H1 (cell line): Measurements from ENCODE around the gene CST4. TPM values are rescaled to one million over a fixed set of nuclear protein-coding genes. Genes with fewer than 3 reads are reported as not detected.

Experiments used
- CTCF ChIA-PET: fragments of 300-600 bp; sonication (Branson Sonifier 250); formaldehyde crosslinking; loops from one replicate; lab custom pipeline; 2021; ENCODE audit not compliant: partially characterized antibody; lab: Charles Lee
- POLR2A ChIA-PET: fragments of 300-600 bp; sonication (Branson Sonifier 250); formaldehyde crosslinking; loops from one replicate; lab custom pipeline; 2021; ENCODE audit warnings: inconsistent platforms; ENCODE audit not compliant: partially characterized antibody; lab: Charles Lee
- DNase-seq, 2 experiments: peaks; one replicate each; pipeline versions ENCODE4 v3.0.0 to v3.0.0-alpha.2; 2010 to 2022; ENCODE audit warnings: low spot score in 2 of 2, low read depth in 1 of 2, mixed read lengths in 1 of 2
- FAIRE-seq: peaks from 2 replicates; lab custom pipeline; 2011; peaks lifted over from hg19 to GRCh38; lab: Jason Lieb, UNC
- H2AFZ ChIP-seq: 2 replicates; pipeline ENCODE4 v1.8.1; 2012; ENCODE audit warnings: low read length, inconsistent platforms
- H2AK5ac ChIP-seq: 2 replicates; pipeline ENCODE4 v1.6.1; 2013; ENCODE audit warnings: low read depth, low read length
- H2BK120ac ChIP-seq: replicated peaks from 2 replicates; pipeline ENCODE3; 2013; ENCODE audit warnings: low read depth, low read length, inconsistent platforms
- H2BK12ac ChIP-seq: 2 replicates; pipeline ENCODE4 v1.6.1; 2013; ENCODE audit warnings: low read depth, low read length
- H2BK15ac ChIP-seq: 2 replicates; pipeline ENCODE4 v1.6.1; 2013; ENCODE audit warnings: low read length
- H2BK20ac ChIP-seq: 2 replicates; pipeline ENCODE4 v1.6.1; 2013; ENCODE audit warnings: low read length
- H2BK5ac ChIP-seq: 2 replicates; pipeline ENCODE4 v1.6.1; 2013; ENCODE audit warnings: low read depth, low read length
- H3K14ac ChIP-seq: 2 replicates; pipeline ENCODE4 v1.6.1; 2013; ENCODE audit warnings: inconsistent platforms; ENCODE audit not compliant: insufficient read length
- H3K18ac ChIP-seq: 2 replicates; pipeline ENCODE4 v1.6.1; 2013; ENCODE audit warnings: low read length; ENCODE audit errors: extremely low read depth
- H3K23ac ChIP-seq: 2 replicates; pipeline ENCODE4 v1.6.1; 2013; ENCODE audit warnings: inconsistent platforms; ENCODE audit not compliant: insufficient read length
- H3K23me2 ChIP-seq: 2 replicates; pipeline ENCODE4 v1.6.1; 2013; ENCODE audit warnings: low read depth, low read length
- H3K27ac ChIP-seq: 2 replicates; pipeline ENCODE4 v1.6.1; 2011; ENCODE audit warnings: low read depth, low read length, inconsistent platforms
- H3K27me3 ChIP-seq, 4 experiments: replicated peaks in 1 of 4; 1 replicate in 1 of 4; 2 replicates in 3 of 4; pipeline versions ENCODE4 v1.6.1 to v1.8.1; 2011 to 2013; ENCODE audit warnings: low read length in 3 of 4, mild to moderate bottlenecking in 3 of 4, inconsistent platforms in 2 of 4, mixed read lengths in 2 of 4, moderate library complexity in 1 of 4; ENCODE audit not compliant: control insufficient read depth in 3 of 4, insufficient read depth in 3 of 4; ENCODE audit errors: extremely low read depth in 1 of 4
- H3K36me3 ChIP-seq, 4 experiments: 2 replicates each; pipeline versions ENCODE4 v1.6.1 to v1.8.1; 2011 to 2013; ENCODE audit warnings: mild to moderate bottlenecking in 4 of 4, low read length in 3 of 4, moderate library complexity in 2 of 4, control low read depth in 1 of 4, inconsistent platforms in 1 of 4; ENCODE audit not compliant: insufficient read depth in 4 of 4, control insufficient read depth in 2 of 4
- H3K4ac ChIP-seq: replicated peaks from 2 replicates; pipeline ENCODE3; 2013; ENCODE audit warnings: low read length, low read depth, mixed read lengths, inconsistent platforms; ENCODE audit not compliant: insufficient read length
- H3K4me1 ChIP-seq, 4 experiments: replicated peaks in 1 of 4; 1 replicate in 1 of 4; 2 replicates in 3 of 4; pipeline versions ENCODE4 v1.6.1 to v1.8.1; 2011 to 2013; ENCODE audit warnings: low read length in 3 of 4, inconsistent platforms in 2 of 4, mixed read lengths in 1 of 4; ENCODE audit not compliant: insufficient read depth in 4 of 4, control insufficient read depth in 3 of 4
- H3K4me2 ChIP-seq, 2 experiments: 2 replicates each; pipeline versions ENCODE4 v1.6.1 to v1.8.1; 2011 to 2013; ENCODE audit warnings: low read depth in 2 of 2, low read length in 2 of 2, control low read depth in 1 of 2, inconsistent platforms in 1 of 2, mild to moderate bottlenecking in 1 of 2; ENCODE audit not compliant: insufficient read depth in 1 of 2
- H3K4me3 ChIP-seq, 4 experiments: fragments of 200-600, 300-600 bp in 1 of 4; sonication (generic), shearing (Covaris generic), sonication (Bioruptor Twin) in 1 of 4; 2 replicates each; pipeline versions ENCODE4 v1.5.1 to v1.8.1; 2011 to 2016; ENCODE audit warnings: low read length in 4 of 4, low read depth in 3 of 4, control low read depth in 2 of 4, inconsistent platforms in 2 of 4, mild to moderate bottlenecking in 2 of 4, mixed read lengths in 1 of 4, moderate library complexity in 1 of 4; ENCODE audit not compliant: insufficient read depth in 2 of 4; ENCODE audit errors: extremely low read depth in 1 of 4
- H3K56ac ChIP-seq: replicated peaks from 2 replicates; pipeline ENCODE3; 2013; ENCODE audit warnings: low read depth, mild to moderate bottlenecking, mixed read lengths, low read length, inconsistent platforms; ENCODE audit not compliant: insufficient read length
- H3K79me1 ChIP-seq: 2 replicates; pipeline ENCODE4 v1.6.1; 2013; ENCODE audit warnings: low read depth, low read length, control low read depth
- H3K79me2 ChIP-seq, 2 experiments: 2 replicates each; pipeline versions ENCODE4 v1.6.1 to v1.8.1; 2012 to 2013; ENCODE audit warnings: low read length in 2 of 2, mild to moderate bottlenecking in 2 of 2, inconsistent platforms in 1 of 2; ENCODE audit not compliant: insufficient read depth in 2 of 2, control insufficient read depth in 1 of 2
- H3K9ac ChIP-seq, 4 experiments: replicated peaks in 1 of 4; 1 replicate in 1 of 4; 2 replicates in 3 of 4; pipeline versions ENCODE4 v1.6.1 to v1.8.1; 2011 to 2013; ENCODE audit warnings: low read depth in 3 of 4, low read length in 3 of 4, control low read depth in 2 of 4, mild to moderate bottlenecking in 2 of 4, moderate library complexity in 2 of 4, inconsistent platforms in 1 of 4; ENCODE audit errors: extremely low read depth in 1 of 4
- H3K9me3 ChIP-seq, 2 experiments: 2 replicates each; pipeline versions ENCODE4 v1.6.1 to v1.8.1; 2012 to 2013; ENCODE audit warnings: mild to moderate bottlenecking in 2 of 2, moderate library complexity in 2 of 2, control low read depth in 1 of 2, inconsistent platforms in 1 of 2, low read depth in 1 of 2, low read length in 1 of 2, mixed read lengths in 1 of 2; ENCODE audit not compliant: insufficient read depth in 2 of 2
- H4K20me1 ChIP-seq, 2 experiments: replicated peaks in 1 of 2; 2 replicates each; pipeline versions ENCODE3 to v1.8.1; 2011 to 2013; ENCODE audit warnings: inconsistent platforms in 2 of 2, low read length in 2 of 2, mild to moderate bottlenecking in 1 of 2; ENCODE audit not compliant: insufficient read depth in 2 of 2, control insufficient read depth in 1 of 2
- H4K5ac ChIP-seq: 2 replicates; pipeline ENCODE4 v1.6.1; 2013; ENCODE audit warnings: low read length, low read depth, mixed read lengths, inconsistent platforms; ENCODE audit not compliant: insufficient read length
- H4K8ac ChIP-seq: 2 replicates; pipeline ENCODE4 v1.8.0; 2013; ENCODE audit warnings: mild to moderate bottlenecking, moderate library complexity, low read length, inconsistent platforms; ENCODE audit not compliant: insufficient read depth; ENCODE audit errors: extremely low read depth
- H4K91ac ChIP-seq: replicated peaks from 2 replicates; pipeline ENCODE3; 2013; ENCODE audit warnings: low read length, mixed read lengths, inconsistent platforms; ENCODE audit not compliant: insufficient read length
- EGR1 ChIP-seq: IDR thresholded peaks from 2 replicates; pipeline ENCODE4 v1.6.1; 2011; ENCODE audit warnings: low read depth, low read length, borderline replicate concordance
- FOSL1 ChIP-seq: IDR thresholded peaks from 2 replicates; pipeline ENCODE4 v1.6.1; 2011; ENCODE audit warnings: mild to moderate bottlenecking, low read depth, low read length, moderate library complexity; ENCODE audit not compliant: insufficient read depth
- POLR2AphosphoS5 ChIP-seq: IDR thresholded peaks from 2 replicates; pipeline ENCODE4 v1.6.1; 2011; ENCODE audit warnings: low read depth, low read length
- RXRA ChIP-seq: IDR thresholded peaks from 2 replicates; pipeline ENCODE4 v1.6.1; 2011; ENCODE audit warnings: low read depth, mild to moderate bottlenecking, low read length, moderate library complexity; ENCODE audit not compliant: insufficient read depth
- SAP30 ChIP-seq: fragments of 300-600 bp; sonication (generic); IDR thresholded peaks from 2 replicates; pipeline ENCODE4 v1.7.1; 2012; ENCODE audit warnings: low read length, moderate library complexity, mild to moderate bottlenecking, inconsistent platforms; ENCODE audit not compliant: insufficient read depth, insufficient replicate concordance
- SRF ChIP-seq: IDR thresholded peaks from 2 replicates; pipeline ENCODE4 v1.6.1; 2011; ENCODE audit warnings: mild to moderate bottlenecking, low read depth, low read length, moderate library complexity
- TBP ChIP-seq: IDR thresholded peaks from 2 replicates; pipeline ENCODE4 v1.6.1; 2011; ENCODE audit warnings: low read depth, low read length, improper control_type of control experiment
- TCF12 ChIP-seq: IDR thresholded peaks from 2 replicates; pipeline ENCODE4 v1.6.1; 2011; ENCODE audit warnings: low read depth, mild to moderate bottlenecking, low read length
- WGBS, 2 experiments: shearing (Covaris generic) in 1 of 2; methylation state at CpG; one replicate each; pipeline versions ENCODE4 v1.1.6 to v1.1.7; 2013 to 2015; ENCODE audit warnings: low lambda C conversion rate in 2 of 2, mixed read lengths in 2 of 2, inconsistent platforms in 1 of 2, low coverage in 1 of 2, missing lambda C conversion rate in 1 of 2; ENCODE audit not compliant: insufficient replicate concordance in 2 of 2, insufficient coverage in 1 of 2, insufficient read length in 1 of 2; ENCODE audit errors: extremely low coverage in 1 of 2, missing lambda C conversion rate in 1 of 2; 5-methylcytosine and 5-hydroxymethylcytosine counted together
- polyA plus RNA-seq, 7 experiments: library from polyadenylated mRNA; depleted of rRNA in 3 of 7; stranded (reverse) in 5 of 7; unstranded in 2 of 7; fragments of >200 nt in 5 of 7; fragments of 200-250 nt in 2 of 7; gene quantifications; 1 replicate in 5 of 7; 2 replicates in 1 of 7; 4 replicates in 1 of 7; pipeline versions ENCODE4 v1.2.1 to v1.2.3, GENCODE V29; 2011 to 2013; ENCODE audit warnings: missing spikeins in 2 of 7, mixed read lengths in 2 of 7
- total RNA-seq: library from RNA; stranded (reverse); fragmentation: NEBNext Ultra II Directional; extraction: Animal tissue kit (Norgen Biotek cat#: 25700); gene quantifications from 2 replicates; pipeline ENCODE4 v1.2.1, GENCODE V29; 2021
- TF ChIP-seq, protein P1 (sequence below): IDR thresholded peaks from 2 replicates; pipeline ENCODE4 v1.6.1; 2012; ENCODE audit warnings: low read length, inconsistent platforms

CST4 gene
- total and polyA plus RNA-seq, 2 of the 8 experiments (the other 6 are each of a cell fraction or from before 2014, with no cell fraction given): not detected

DNA sequence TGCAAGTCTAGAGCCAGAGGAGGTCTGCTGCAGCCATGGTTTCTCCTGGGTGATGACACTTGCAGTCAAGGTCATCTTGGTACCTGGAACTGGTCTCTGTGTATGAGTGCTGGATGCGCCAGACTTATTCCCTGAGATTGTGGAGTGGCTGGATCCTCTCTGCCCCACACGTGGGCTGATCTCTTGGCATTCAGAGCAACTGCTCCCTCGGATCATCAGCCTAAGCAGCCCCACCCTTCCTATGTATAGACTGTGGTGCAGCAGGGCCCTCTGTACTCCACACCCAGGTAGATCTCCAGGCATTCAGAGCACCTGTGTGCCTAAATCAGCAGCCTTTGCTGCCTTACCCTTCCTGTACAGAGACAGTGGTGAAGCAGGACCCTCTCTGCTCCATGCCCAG lies 12.1 kb upstream of the CST4 start:
- Histone ChIP-seq H3K36me3 (no peaks in the 10 kb centered on the region), H3K27ac (no peak overlapping the region), H3K79me1 (no peaks in the 10 kb centered on the region), H3K4ac (no peak overlapping the region), H3K18ac (no peak overlapping the region), H4K8ac (no peak overlapping the region), H4K5ac (no peak overlapping the region), H3K27me3 (no peaks in the 10 kb centered on the region), H3K56ac (no peak overlapping the region), H3K14ac (no peak overlapping the region), H4K20me1 (no peaks in the 10 kb centered on the region), H3K23ac (no peak overlapping the region), H3K9ac (no peak overlapping the region), H2BK20ac (no peak overlapping the region), H3K23me2 (no peaks in the 10 kb centered on the region; the same call in 1 of the 2 replicates), H3K4me1 (no peaks in the 10 kb centered on the region), H2BK15ac (no peak overlapping the region), H2BK12ac (no peak overlapping the region), H3K9me3 (no peaks in the 10 kb centered on the region), H3K4me3 (no peak overlapping the region), H2BK5ac (no peak overlapping the region), H3K4me2 (no peak overlapping the region; a peak in 1 of 4 replicates), H2BK120ac (no peak overlapping the region), H2AFZ (0 out of 2 replicates have a peak overlapping the region, but pooled peaks have one; percentile 7), H2AK5ac (0 out of 2 replicates have a peak overlapping the region, but pooled peaks have one; percentile 24), H3K79me2 (no peaks in the 10 kb centered on the region), H4K91ac (no peak overlapping the region)
- WGBS, 2 experiments: 91% methylated on average over 3 of the region's 3 CpGs; no CpG with 5 or more reads in 1 of the 2 experiments
- DNase-seq (no peak), FAIRE-seq (no peak)
- ChIA-PET POLR2A (no interaction called here), CTCF (interaction anchor here (1.5 kb wide), 1 partner anchor 13 kb away, joined by 5 read pairs; the partner anchor contains the start of gene CST4)
- TF ChIP-seq, protein P1, sequence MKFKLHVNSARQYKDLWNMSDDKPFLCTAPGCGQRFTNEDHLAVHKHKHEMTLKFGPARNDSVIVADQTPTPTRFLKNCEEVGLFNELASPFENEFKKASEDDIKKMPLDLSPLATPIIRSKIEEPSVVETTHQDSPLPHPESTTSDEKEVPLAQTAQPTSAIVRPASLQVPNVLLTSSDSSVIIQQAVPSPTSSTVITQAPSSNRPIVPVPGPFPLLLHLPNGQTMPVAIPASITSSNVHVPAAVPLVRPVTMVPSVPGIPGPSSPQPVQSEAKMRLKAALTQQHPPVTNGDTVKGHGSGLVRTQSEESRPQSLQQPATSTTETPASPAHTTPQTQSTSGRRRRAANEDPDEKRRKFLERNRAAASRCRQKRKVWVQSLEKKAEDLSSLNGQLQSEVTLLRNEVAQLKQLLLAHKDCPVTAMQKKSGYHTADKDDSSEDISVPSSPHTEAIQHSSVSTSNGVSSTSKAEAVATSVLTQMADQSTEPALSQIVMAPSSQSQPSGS: no peak
- TF ChIP-seq POLR2AphosphoS5 (no peak), RXRA (no peak), FOSL1 (no peak), TBP (no peak), SAP30 (no peak), EGR1 (no peak), TCF12 (no peak), SRF (no peak)
